GM23338 (cell line): ENCODE results near the gene COL5A2. TPM values are rescaled to one million over a fixed set of nuclear protein-coding genes. Genes with fewer than 3 reads are reported as not detected.
A peak's percentile ranks its signal among the peaks of the same experiment; 100 is the strongest.

Source experiments
- ATAC-seq: fragments of 200-7000 bp; cut with Tn5 transposase; 3 replicates; pipeline ENCODE4 v1.9.1; 2020
- DNase-seq: peaks from one replicate; pipeline ENCODE4 v3.0.0-alpha.2; 2015; ENCODE audit warnings: low spot score
- H2AFZ ChIP-seq: fragments of 200-600 bp; sonication (generic); 2 replicates; pipeline ENCODE4 v1.8.0; 2016; ENCODE audit warnings: antibody characterized with exemption, mild to moderate bottlenecking, moderate library complexity
- H3F3A ChIP-seq: fragments of 200-600 bp; sonication (generic); replicated peaks from 2 replicates; pipeline ENCODE4 v1.8.0; 2017; ENCODE audit warnings: antibody characterized with exemption, mixed run types, low read depth
- H3K27ac ChIP-seq: fragments of 200-600 bp; sonication (generic); 2 replicates; pipeline ENCODE4 v1.6.1; 2016; ENCODE audit warnings: low read depth
- H3K27me3 ChIP-seq: fragments of 200-600 bp; sonication (generic); 2 replicates; pipeline ENCODE4 v1.8.0; 2016; ENCODE audit warnings: mild to moderate bottlenecking, mixed run types, moderate library complexity; ENCODE audit not compliant: insufficient read depth
- H3K36me3 ChIP-seq: fragments of 200-600 bp; sonication (generic); 2 replicates; pipeline ENCODE4 v1.8.0; 2016; ENCODE audit warnings: mild to moderate bottlenecking; ENCODE audit not compliant: insufficient read depth
- H3K4me1 ChIP-seq: fragments of 200-600 bp; sonication (generic); 2 replicates; pipeline ENCODE4 v1.8.0; 2016; ENCODE audit warnings: mild to moderate bottlenecking, moderate library complexity; ENCODE audit not compliant: insufficient read depth
- H3K4me2 ChIP-seq: fragments of 200-600 bp; sonication (generic); 2 replicates; pipeline ENCODE4 v1.7.1; 2017; ENCODE audit warnings: mixed run types
- H3K4me3 ChIP-seq: fragments of 200-600 bp; sonication (generic); 2 replicates; pipeline ENCODE4 v1.6.1; 2016; ENCODE audit warnings: mixed run types
- H3K79me2 ChIP-seq: fragments of 200-600 bp; sonication (generic); replicated peaks from 2 replicates; pipeline ENCODE4 v1.8.0; 2017; ENCODE audit warnings: mild to moderate bottlenecking; ENCODE audit not compliant: insufficient read depth
- H3K9me2 ChIP-seq: fragments of 200-600 bp; sonication (generic); 2 replicates; pipeline ENCODE4 v1.8.0; 2017; ENCODE audit not compliant: insufficient read depth
- H4K20me1 ChIP-seq: fragments of 200-600 bp; sonication (generic); replicated peaks from 2 replicates; pipeline ENCODE4 v1.8.0; 2017; ENCODE audit warnings: mild to moderate bottlenecking; ENCODE audit not compliant: insufficient read depth
- H3K27ac Mint-ChIP-seq: 2 replicates; pipeline ENCODE4 v1.8.0; 2020; ENCODE audit warnings: inconsistent platforms, mild to moderate bottlenecking, moderate library complexity, mixed read lengths
- H3K27me3 Mint-ChIP-seq: 3 replicates; pipeline ENCODE4 v1.8.0; 2022; ENCODE audit warnings: low read depth, mild to moderate bottlenecking, moderate library complexity, mixed read lengths, inconsistent platforms; ENCODE audit not compliant: insufficient read depth, poor library complexity
- H3K36me3 Mint-ChIP-seq: 3 replicates; pipeline ENCODE4 v1.8.0; 2021; ENCODE audit warnings: low read depth, mild to moderate bottlenecking, inconsistent platforms, moderate library complexity, mixed read lengths
- H3K4me1 Mint-ChIP-seq: 3 replicates; pipeline ENCODE4 v1.8.0; 2020; ENCODE audit warnings: mild to moderate bottlenecking, inconsistent platforms, mixed read lengths
- H3K4me3 Mint-ChIP-seq: 3 replicates; pipeline ENCODE4 v1.8.0; 2021; ENCODE audit warnings: moderate library complexity, mild to moderate bottlenecking, inconsistent platforms, mixed read lengths
- H3K9me3 Mint-ChIP-seq: 3 replicates; pipeline ENCODE4 v1.8.0; 2020; ENCODE audit warnings: moderate library complexity, mild to moderate bottlenecking, inconsistent platforms, mixed read lengths
- NANOG ChIP-seq: IDR thresholded peaks from 2 replicates; pipeline ENCODE4 v1.6.1; 2016; ENCODE audit warnings: antibody characterized with exemption, borderline replicate concordance
- STAT1 ChIP-seq: IDR thresholded peaks from one replicate; pipeline ENCODE4 v1.6.1; 2016; ENCODE audit warnings: antibody characterized with exemption; ENCODE audit not compliant: unreplicated experiment
- ZNF114 ChIP-seq: fragments of 250-450 bp; sonication (Bioruptor Pico); IDR thresholded peaks from 2 replicates; pipeline ENCODE4 v1.5.0; 2020; ENCODE audit warnings: mild to moderate bottlenecking, moderate library complexity
- polyA plus RNA-seq: library from polyadenylated mRNA; unstranded; fragments of >200 nt; fragmentation: Nextera tagmentation; extraction: Ambion mirVana; gene quantifications from 2 replicates; pipeline ENCODE4 v1.2.1, GENCODE V29; 2016
- total RNA-seq: library from RNA; depleted of rRNA; stranded (reverse); fragments of >200 nt; shearing (Covaris generic); gene quantifications from 2 replicates; pipeline ENCODE4 v1.2.3, GENCODE V29; 2014
- TF ChIP-seq, protein P1 (sequence below), 2 experiments: fragments of 200-600 bp in 1 of 2; sonication (generic) in 1 of 2; conservative IDR thresholded peaks; 2 replicates each; pipeline versions ENCODE4 v1.5.1 to v1.6.1; 2016 to 2017; ENCODE audit warnings: antibody characterized with exemption in 2 of 2, low read depth in 2 of 2, mild to moderate bottlenecking in 2 of 2, moderate library complexity in 1 of 2
- TF ChIP-seq, protein P2 (sequence below): fragments of 250-450 bp; sonication (Bioruptor Pico); IDR thresholded peaks from 2 replicates; pipeline ENCODE4 v1.5.0; 2020; ENCODE audit warnings: mild to moderate bottlenecking, moderate library complexity

COL5A2 gene
- total and polyA plus RNA-seq, 2 experiments from 2014 or later: 6.7 to 19.7 TPM

DNA sequence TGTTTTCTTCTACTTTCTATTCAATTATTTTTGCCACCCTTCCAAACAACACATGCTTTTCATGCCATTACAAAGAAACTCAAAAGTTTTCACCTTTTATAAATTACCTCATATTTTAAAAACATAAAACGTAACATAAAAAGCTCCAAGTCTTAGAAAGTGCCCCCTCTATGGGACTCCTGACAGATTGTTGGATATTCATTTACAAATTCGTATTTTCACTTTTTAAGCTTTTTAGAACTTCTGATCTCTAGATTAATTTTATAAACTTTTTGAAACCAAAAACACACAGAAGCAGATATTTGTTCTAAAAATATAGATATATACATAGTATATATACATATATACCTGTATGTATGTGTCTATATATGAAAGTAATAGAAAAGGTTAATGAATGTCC, 1.5 kb downstream of the COL5A2 start:
- Histone ChIP-seq H3K4me1 (peaks cover 27% of the 10 kb centered on the region), H4K20me1 (no peaks in the 10 kb centered on the region), H3K36me3 (no peaks in the 10 kb centered on the region), H3K9me2 (no peaks in the 10 kb centered on the region), H3K79me2 (peaks cover 6% of the 10 kb centered on the region; the same call in 1 of the 2 replicates), H3K27ac (no peak overlapping the region), H3K4me2 (peak overlapping the region; percentile 76), H3K27me3 (no peaks in the 10 kb centered on the region), H3F3A (no peaks in the 10 kb centered on the region), H3K4me3 (peak overlapping the region; percentile 58), H2AFZ (no peak overlapping the region)
- H3K27me3 Mint-ChIP-seq: peaks cover 3% of the 10 kb centered on the region
- peaks cover 34% of the 10 kb centered on the region for H3K4me1 Mint-ChIP-seq
- H3K4me3 Mint-ChIP-seq: peak overlapping the region; percentile 81
- TF ChIP-seq, protein P1, sequence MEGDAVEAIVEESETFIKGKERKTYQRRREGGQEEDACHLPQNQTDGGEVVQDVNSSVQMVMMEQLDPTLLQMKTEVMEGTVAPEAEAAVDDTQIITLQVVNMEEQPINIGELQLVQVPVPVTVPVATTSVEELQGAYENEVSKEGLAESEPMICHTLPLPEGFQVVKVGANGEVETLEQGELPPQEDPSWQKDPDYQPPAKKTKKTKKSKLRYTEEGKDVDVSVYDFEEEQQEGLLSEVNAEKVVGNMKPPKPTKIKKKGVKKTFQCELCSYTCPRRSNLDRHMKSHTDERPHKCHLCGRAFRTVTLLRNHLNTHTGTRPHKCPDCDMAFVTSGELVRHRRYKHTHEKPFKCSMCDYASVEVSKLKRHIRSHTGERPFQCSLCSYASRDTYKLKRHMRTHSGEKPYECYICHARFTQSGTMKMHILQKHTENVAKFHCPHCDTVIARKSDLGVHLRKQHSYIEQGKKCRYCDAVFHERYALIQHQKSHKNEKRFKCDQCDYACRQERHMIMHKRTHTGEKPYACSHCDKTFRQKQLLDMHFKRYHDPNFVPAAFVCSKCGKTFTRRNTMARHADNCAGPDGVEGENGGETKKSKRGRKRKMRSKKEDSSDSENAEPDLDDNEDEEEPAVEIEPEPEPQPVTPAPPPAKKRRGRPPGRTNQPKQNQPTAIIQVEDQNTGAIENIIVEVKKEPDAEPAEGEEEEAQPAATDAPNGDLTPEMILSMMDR (conservative IDR thresholded peaks at IDR 0.05; ENCODE audit: low read depth in 2 of 2): peak in 1 of 2 experiments; percentile 54; a peak in 1 of 4 replicates
- TF ChIP-seq STAT1: no peak
- no peak for DNase-seq
- no peak for ATAC-seq
- 0 out of 2 replicates have a peak overlapping the region, but pooled peaks have one; percentile 15 for H3K27ac Mint-ChIP-seq
- no peaks in the 10 kb centered on the region for H3K36me3 Mint-ChIP-seq
- no peaks in the 10 kb centered on the region for H3K9me3 Mint-ChIP-seq

DNA sequence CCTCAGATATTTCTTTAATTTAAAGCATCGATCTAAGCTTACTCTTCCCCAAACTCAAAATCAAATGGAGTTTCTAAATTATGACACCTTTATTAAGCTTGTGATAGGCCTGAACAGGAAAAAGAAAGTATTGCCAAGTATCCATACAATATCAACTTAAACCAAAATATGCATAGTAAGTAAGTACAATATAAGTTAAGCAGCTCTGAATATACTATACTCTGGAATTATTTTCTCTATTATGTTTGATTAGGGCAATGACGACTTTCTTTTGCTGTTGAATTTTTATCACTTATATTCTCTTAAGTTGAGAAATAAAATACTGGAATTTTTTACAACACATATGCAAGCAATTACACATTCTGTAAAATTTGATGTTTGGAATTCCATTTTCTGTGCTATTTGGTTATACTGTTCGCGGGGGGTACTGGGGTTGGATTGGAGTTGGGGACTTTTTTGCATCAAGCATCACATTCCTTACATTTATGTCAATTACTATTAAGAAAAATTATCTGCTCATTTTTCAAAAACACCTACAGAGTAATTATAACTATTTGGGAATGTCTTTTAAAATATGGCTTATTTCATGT, 2.2 kb downstream of the COL5A2 start:
- no peak for TF ChIP-seq ZNF114 (CRISPR knock-in tag)
- no peak overlapping the region for H3K4me3 ChIP-seq
- H3K4me3 Mint-ChIP-seq: peak overlapping the region; percentile 53
- peaks cover 6% of the 10 kb centered on the region; the same call in 1 of the 2 replicates for H3K79me2 ChIP-seq
- DNase-seq (no peak), ATAC-seq (no peak)
- H3K27ac Mint-ChIP-seq: peak overlapping the region; percentile 75
- no peaks in the 10 kb centered on the region for H3K9me3 Mint-ChIP-seq
- H3K4me1 ChIP-seq: peaks cover 27% of the 10 kb centered on the region
- no peak overlapping the region for H3K27ac ChIP-seq
- no peaks in the 10 kb centered on the region for H3K36me3 ChIP-seq
- H3K4me1 Mint-ChIP-seq: peaks cover 34% of the 10 kb centered on the region
- peaks cover 3% of the 10 kb centered on the region for H3K27me3 Mint-ChIP-seq
- H2AFZ ChIP-seq: no peak overlapping the region
- no peaks in the 10 kb centered on the region for H3K36me3 Mint-ChIP-seq
- H3K9me2 ChIP-seq: no peaks in the 10 kb centered on the region
- no peaks in the 10 kb centered on the region for H3K27me3 ChIP-seq
- no peaks in the 10 kb centered on the region for H4K20me1 ChIP-seq
- no peaks in the 10 kb centered on the region for H3F3A ChIP-seq
- peak overlapping the region; percentile 76; the same call in 1 of the 2 replicates for H3K4me2 ChIP-seq

DNA sequence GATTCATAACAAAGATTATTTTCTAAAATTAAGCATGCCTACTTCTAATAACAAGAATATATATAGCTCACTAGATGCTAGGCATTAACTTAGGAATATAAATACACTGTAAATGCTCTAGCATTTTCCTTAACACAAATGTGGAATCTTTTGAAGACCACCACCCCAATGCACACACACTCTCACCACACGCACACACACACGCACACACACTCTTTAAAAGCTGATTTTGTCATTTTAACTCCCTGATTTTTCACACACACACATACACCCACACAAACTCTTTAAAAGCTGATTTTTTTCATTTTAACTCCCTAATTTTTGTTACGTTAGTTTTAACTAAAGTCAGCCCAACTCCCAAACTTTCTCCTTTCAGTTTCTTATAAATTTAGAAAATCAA, 3.0 kb downstream of the COL5A2 start:
- H3K9me3 Mint-ChIP-seq: no peaks in the 10 kb centered on the region
- no peak overlapping the region for H3K4me3 Mint-ChIP-seq
- H3K27me3 Mint-ChIP-seq: peaks cover 3% of the 10 kb centered on the region
- H3K27me3 ChIP-seq: no peaks in the 10 kb centered on the region
- no peaks in the 10 kb centered on the region for H3K9me2 ChIP-seq
- no peaks in the 10 kb centered on the region for H3K36me3 ChIP-seq
- peaks cover 34% of the 10 kb centered on the region for H3K4me1 Mint-ChIP-seq
- no peak overlapping the region; the same call in 1 of the 2 replicates for H3K27ac ChIP-seq
- H3K27ac Mint-ChIP-seq: peak overlapping the region; percentile 68
- no peak overlapping the region for H3K4me3 ChIP-seq
- no peaks in the 10 kb centered on the region for H3F3A ChIP-seq
- no peaks in the 10 kb centered on the region for H3K36me3 Mint-ChIP-seq
- H3K79me2 ChIP-seq: peaks cover 6% of the 10 kb centered on the region; the same call in 1 of the 2 replicates
- H2AFZ ChIP-seq: no peak overlapping the region
- H3K4me2 ChIP-seq: no peak overlapping the region
- H4K20me1 ChIP-seq: no peaks in the 10 kb centered on the region
- DNase-seq: no peak
- no peak for ATAC-seq
- H3K4me1 ChIP-seq: peaks cover 27% of the 10 kb centered on the region
- TF ChIP-seq STAT1 (no peak), NANOG (no peak)
- TF ChIP-seq, protein P2, sequence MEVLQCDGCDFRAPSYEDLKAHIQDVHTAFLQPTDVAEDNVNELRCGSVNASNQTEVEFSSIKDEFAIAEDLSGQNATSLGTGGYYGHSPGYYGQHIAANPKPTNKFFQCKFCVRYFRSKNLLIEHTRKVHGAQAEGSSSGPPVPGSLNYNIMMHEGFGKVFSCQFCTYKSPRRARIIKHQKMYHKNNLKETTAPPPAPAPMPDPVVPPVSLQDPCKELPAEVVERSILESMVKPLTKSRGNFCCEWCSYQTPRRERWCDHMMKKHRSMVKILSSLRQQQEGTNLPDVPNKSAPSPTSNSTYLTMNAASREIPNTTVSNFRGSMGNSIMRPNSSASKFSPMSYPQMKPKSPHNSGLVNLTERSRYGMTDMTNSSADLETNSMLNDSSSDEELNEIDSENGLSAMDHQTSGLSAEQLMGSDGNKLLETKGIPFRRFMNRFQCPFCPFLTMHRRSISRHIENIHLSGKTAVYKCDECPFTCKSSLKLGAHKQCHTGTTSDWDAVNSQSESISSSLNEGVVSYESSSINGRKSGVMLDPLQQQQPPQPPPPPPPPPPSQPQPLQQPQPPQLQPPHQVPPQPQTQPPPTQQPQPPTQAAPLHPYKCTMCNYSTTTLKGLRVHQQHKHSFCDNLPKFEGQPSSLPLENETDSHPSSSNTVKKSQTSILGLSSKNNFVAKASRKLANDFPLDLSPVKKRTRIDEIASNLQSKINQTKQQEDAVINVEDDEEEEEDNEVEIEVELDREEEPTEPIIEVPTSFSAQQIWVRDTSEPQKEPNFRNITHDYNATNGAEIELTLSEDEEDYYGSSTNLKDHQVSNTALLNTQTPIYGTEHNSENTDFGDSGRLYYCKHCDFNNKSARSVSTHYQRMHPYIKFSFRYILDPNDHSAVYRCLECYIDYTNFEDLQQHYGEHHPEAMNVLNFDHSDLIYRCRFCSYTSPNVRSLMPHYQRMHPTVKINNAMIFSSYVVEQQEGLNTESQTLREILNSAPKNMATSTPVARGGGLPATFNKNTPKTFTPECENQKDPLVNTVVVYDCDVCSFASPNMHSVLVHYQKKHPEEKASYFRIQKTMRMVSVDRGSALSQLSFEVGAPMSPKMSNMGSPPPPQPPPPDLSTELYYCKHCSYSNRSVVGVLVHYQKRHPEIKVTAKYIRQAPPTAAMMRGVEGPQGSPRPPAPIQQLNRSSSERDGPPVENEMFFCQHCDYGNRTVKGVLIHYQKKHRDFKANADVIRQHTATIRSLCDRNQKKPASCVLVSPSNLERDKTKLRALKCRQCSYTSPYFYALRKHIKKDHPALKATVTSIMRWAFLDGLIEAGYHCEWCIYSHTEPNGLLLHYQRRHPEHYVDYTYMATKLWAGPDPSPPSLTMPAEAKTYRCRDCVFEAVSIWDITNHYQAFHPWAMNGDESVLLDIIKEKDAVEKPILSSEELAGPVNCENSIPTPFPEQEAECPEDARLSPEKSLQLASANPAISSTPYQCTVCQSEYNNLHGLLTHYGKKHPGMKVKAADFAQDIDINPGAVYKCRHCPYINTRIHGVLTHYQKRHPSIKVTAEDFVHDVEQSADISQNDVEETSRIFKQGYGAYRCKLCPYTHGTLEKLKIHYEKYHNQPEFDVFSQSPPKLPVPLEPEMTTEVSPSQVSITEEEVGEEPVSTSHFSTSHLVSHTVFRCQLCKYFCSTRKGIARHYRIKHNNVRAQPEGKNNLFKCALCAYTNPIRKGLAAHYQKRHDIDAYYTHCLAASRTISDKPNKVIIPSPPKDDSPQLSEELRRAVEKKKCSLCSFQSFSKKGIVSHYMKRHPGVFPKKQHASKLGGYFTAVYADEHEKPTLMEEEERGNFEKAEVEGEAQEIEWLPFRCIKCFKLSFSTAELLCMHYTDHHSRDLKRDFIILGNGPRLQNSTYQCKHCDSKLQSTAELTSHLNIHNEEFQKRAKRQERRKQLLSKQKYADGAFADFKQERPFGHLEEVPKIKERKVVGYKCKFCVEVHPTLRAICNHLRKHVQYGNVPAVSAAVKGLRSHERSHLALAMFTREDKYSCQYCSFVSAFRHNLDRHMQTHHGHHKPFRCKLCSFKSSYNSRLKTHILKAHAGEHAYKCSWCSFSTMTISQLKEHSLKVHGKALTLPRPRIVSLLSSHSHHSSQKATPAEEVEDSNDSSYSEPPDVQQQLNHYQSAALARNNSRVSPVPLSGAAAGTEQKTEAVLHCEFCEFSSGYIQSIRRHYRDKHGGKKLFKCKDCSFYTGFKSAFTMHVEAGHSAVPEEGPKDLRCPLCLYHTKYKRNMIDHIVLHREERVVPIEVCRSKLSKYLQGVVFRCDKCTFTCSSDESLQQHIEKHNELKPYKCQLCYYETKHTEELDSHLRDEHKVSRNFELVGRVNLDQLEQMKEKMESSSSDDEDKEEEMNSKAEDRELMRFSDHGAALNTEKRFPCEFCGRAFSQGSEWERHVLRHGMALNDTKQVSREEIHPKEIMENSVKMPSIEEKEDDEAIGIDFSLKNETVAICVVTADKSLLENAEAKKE (CRISPR knock-in tag): no peak
